ENCODE results near the gene EMC6. TPM values are rescaled to one million over a fixed set of nuclear protein-coding genes. Genes with fewer than 3 reads are reported as not detected.

EMC6 gene
- total and polyA plus RNA-seq, 2 of the 13 experiments (the other 11 are each of a cell fraction or from before 2014, with no cell fraction given) = 45.1 to 47.7 TPM

GRCh38 chr17:3666516-3666915 is 2.1 kb upstream of the EMC6 start:
- Histone ChIP-seq H3K4me2 (ENCODE audit: low read depth, low read length) (peak overlapping the region; percentile 16), H3K79me2 (ENCODE audit: insufficient read depth, low read length) (peaks cover 24% of the 10 kb centered on the region), H3K27ac (ENCODE audit: extremely low read length, insufficient read depth, low read length) (no peak overlapping the region), H4K20me1 (ENCODE audit: insufficient read depth, low read length) (peaks cover 4% of the 10 kb centered on the region; the same call in 1 of the 2 replicates), H3K4me1 (ENCODE audit: insufficient read depth, low read length) (peaks cover 44% of the 10 kb centered on the region), H3K9me3 (ENCODE audit: low read length) (no peaks in the 10 kb centered on the region), H3K9ac (ENCODE audit: insufficient read depth, low read depth, low read length) (no peak overlapping the region), H3K36me3 (replicated peaks in 1 of 2; ENCODE audit: control insufficient read depth in 1 of 2, insufficient read depth in 2 of 2, low read length in 2 of 2) (peaks cover 2 to 8% of the 10 kb centered on the region in 2 experiments; a peak in 3 of 5 replicates), H2AFZ (ENCODE audit: low read length) (no peak overlapping the region), H3K4me3 (replicated peaks in 1 of 3; ENCODE audit: insufficient read depth in 1 of 3, low read depth in 2 of 3, low read length in 3 of 3) (no peak overlapping the region; a peak in 1 of 6 replicates), H3K27me3 (ENCODE audit: control insufficient read depth in 1 of 2, insufficient read depth in 2 of 2, low read length in 2 of 2) (no peaks in the 10 kb centered on the region; a peak in 1 of 5 replicates)
- FAIRE-seq (no peak), DNase-seq (ENCODE audit: low spot score) (no peak), ATAC-seq (no peak)
- in situ Hi-C loops (cut with HindIII; ENCODE audit: extremely low pct_ligation_motif_present, low pct_unique_long_range_greater_than_20kb) = loop anchor here (10.0 kb wide), 1 partner anchor 622 kb away; no protein-coding TSS in a partner anchor
- CTCF ChIA-PET (ENCODE audit: low intra/inter-chr PET ratio, low total read pairs) = no interaction called here
- no TSS peak for BruUV-seq (replicated peaks)
- no peak for TF ChIP-seq HINFP (CRISPR knock-in tag; IDR thresholded peaks at IDR 0.05; ENCODE audit: low read depth)
- TF ChIP-seq NAIF1 (CRISPR knock-in tag; IDR thresholded peaks at IDR 0.05; ENCODE audit: borderline replicate concordance) = no peak
- TF ChIP-seq TMF1 (CRISPR knock-in tag; IDR thresholded peaks at IDR 0.05; ENCODE audit: low read depth) = no peak
- no peak for TF ChIP-seq ZMYM4 (CRISPR knock-in tag; IDR thresholded peaks at IDR 0.05)
- no peak for TF ChIP-seq KLF6 (CRISPR knock-in tag; IDR thresholded peaks at IDR 0.05)
- no peak for TF ChIP-seq ZMAT3 (CRISPR knock-in tag; conservative IDR thresholded peaks at IDR 0.05)
- no peak for TF ChIP-seq PTBP1 (IDR thresholded peaks at IDR 0.05; ENCODE audit: low read depth, low read length, poor library complexity, severe bottlenecking)
- TF ChIP-seq MATR3 (CRISPR knock-in tag; IDR thresholded peaks at IDR 0.05) = no peak
- no peak for TF ChIP-seq ZNF318 (CRISPR knock-in tag; IDR thresholded peaks at IDR 0.05)
- no peak for TF ChIP-seq NCOA5 (CRISPR knock-in tag; IDR thresholded peaks at IDR 0.05)
- no peak for TF ChIP-seq ZFX (CRISPR knock-in tag; IDR thresholded peaks at IDR 0.05; ENCODE audit: low read depth)
- TF ChIP-seq ZNF75D (CRISPR knock-in tag; IDR thresholded peaks at IDR 0.05; ENCODE audit: borderline replicate concordance) = no peak
- POLR2A ChIA-PET = interaction anchor here (1.8 to 3.6 kb wide), 3 partner anchors 11 to 64 kb away, joined by 7 to 74 read pairs (median 12); partner anchors contain the start of genes CTNS and SHPK
- intact Hi-C loops (cut with micrococcal nuclease; ENCODE audit: unreplicated experiment) = no loop called here
- 92% methylated on average over 1 of the region's 6 CpGs for WGBS (ENCODE audit: low lambda C conversion rate)

All from HepG2 (cell line).